Measurements from ENCODE around the gene KRTDAP. TPM values are rescaled to one million over a fixed set of nuclear protein-coding genes. Genes with fewer than 3 reads are reported as not detected.

KRTDAP gene
- total and polyA plus RNA-seq, 10 of the 15 experiments (the other 5 are each of a cell fraction or from before 2014, with no cell fraction given): 0.23 TPM; not detected in 9

- no peak for TF ChIP-seq ZNF274 (IDR thresholded peaks at IDR 0.05; ENCODE audit: insufficient read depth, insufficient read length)
Measured at GRCh38 chr19:35533822-35534392, 43.6 kb upstream of the KRTDAP start (continued).

DNA sequence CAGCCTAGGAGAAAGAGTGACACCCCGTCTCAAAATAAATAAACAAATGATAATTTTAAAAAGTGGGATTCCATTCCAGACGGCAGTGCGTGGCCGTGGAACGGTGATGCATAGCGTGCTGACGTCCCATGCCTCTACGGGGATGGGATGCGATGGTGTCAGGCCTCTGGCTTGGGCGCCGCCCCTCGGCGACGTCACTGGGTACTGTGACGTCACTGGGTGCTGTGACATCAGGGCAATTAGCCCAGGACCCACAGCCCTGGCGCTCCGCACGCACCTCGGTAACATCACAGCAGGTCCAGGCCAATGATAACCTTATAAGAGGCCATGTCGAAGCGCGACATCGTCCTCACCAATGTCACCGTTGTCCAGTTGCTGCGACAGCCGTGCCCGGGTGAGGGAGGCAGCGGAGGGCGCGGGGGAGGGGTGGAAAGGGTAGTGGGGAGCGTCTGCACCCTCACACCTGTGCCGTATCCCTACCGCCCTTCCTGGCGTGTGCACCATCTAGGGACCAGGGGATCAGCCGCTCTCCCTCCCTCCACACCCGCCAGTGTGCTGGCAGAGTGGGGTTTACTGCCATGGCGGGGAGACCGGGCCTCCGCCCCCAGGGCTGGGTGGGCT is 43.0 kb upstream of the KRTDAP start, which contains the start of gene GAPDHS:
Gene GAPDHS (plus strand): TSS at position 256 of the 621 bp plus-strand sequence. CDS start 72 bp downstream, at position 328.
- H3K4me3 ChIP-seq: no peak within 1 kb of the TSS
- peaks cover 0 to 11% of the 10 kb centered on the region in 2 experiments; a peak in 3 of 4 replicates for H3K27me3 ChIP-seq (replicated peaks in 1 of 2; ENCODE audit: control insufficient read depth in 2 of 2, insufficient read depth in 2 of 2, low read length in 1 of 2)
- peak within 1 kb of the TSS; percentile 4; the same call in 1 of the 2 replicates for H2AFZ ChIP-seq (ENCODE audit: control insufficient read depth, low read depth, low read length)
- ChIA-PET CTCF (no interaction called here), SMC1A (ENCODE audit: uncharacterized antibody, unreplicated experiment) (interaction anchor here (1.0 kb wide), 1 partner anchor 10 kb away, joined by 3 read pairs; no protein-coding TSS in a partner anchor), RAD21 (ENCODE audit: unreplicated experiment) (no interaction called here), POLR2A (no interaction called here)
- H3K9me3 ChIP-seq (replicated peaks; ENCODE audit: control insufficient read depth, insufficient read depth, low read length): no peaks in the 10 kb centered on the region
- TF ChIP-seq CBX5 (IDR thresholded peaks at IDR 0.05; ENCODE audit: low read depth) (no peak), SUZ12 (IDR thresholded peaks at IDR 0.05; ENCODE audit: unreplicated experiment) (no peak), ZNF592 (IDR thresholded peaks at IDR 0.05) (no peak), RFX5 (IDR thresholded peaks at IDR 0.05; ENCODE audit: low read depth, low read length) (no peak), NFIC (IDR thresholded peaks at IDR 0.05; ENCODE audit: low read depth, low read length) (no peak), CREB1 (IDR thresholded peaks at IDR 0.05; ENCODE audit: low read depth) (peak; percentile 52; the same call in 1 of the 2 replicates), CREM (IDR thresholded peaks at IDR 0.05; ENCODE audit: low read depth) (peak; percentile 46), HDAC6 (IDR thresholded peaks at IDR 0.05; ENCODE audit: unreplicated experiment) (no peak), MYC (IDR thresholded peaks at IDR 0.05; ENCODE audit: insufficient read depth, insufficient read length, insufficient replicate concordance, low read length, severe bottlenecking) (no peak)
- TF ChIP-seq, protein P1, sequence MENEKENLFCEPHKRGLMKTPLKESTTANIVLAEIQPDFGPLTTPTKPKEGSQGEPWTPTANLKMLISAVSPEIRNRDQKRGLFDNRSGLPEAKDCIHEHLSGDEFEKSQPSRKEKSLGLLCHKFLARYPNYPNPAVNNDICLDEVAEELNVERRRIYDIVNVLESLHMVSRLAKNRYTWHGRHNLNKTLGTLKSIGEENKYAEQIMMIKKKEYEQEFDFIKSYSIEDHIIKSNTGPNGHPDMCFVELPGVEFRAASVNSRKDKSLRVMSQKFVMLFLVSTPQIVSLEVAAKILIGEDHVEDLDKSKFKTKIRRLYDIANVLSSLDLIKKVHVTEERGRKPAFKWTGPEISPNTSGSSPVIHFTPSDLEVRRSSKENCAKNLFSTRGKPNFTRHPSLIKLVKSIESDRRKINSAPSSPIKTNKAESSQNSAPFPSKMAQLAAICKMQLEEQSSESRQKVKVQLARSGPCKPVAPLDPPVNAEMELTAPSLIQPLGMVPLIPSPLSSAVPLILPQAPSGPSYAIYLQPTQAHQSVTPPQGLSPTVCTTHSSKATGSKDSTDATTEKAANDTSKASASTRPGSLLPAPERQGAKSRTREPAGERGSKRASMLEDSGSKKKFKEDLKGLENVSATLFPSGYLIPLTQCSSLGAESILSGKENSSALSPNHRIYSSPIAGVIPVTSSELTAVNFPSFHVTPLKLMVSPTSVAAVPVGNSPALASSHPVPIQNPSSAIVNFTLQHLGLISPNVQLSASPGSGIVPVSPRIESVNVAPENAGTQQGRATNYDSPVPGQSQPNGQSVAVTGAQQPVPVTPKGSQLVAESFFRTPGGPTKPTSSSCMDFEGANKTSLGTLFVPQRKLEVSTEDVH (IDR thresholded peaks at IDR 0.05; ENCODE audit: low read depth, partially characterized antibody): no peak
- TF ChIP-seq, protein P2, sequence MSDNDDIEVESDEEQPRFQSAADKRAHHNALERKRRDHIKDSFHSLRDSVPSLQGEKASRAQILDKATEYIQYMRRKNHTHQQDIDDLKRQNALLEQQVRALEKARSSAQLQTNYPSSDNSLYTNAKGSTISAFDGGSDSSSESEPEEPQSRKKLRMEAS (IDR thresholded peaks at IDR 0.05; ENCODE audit: low read depth, low read length): no peak
- TF ChIP-seq, protein P3, sequence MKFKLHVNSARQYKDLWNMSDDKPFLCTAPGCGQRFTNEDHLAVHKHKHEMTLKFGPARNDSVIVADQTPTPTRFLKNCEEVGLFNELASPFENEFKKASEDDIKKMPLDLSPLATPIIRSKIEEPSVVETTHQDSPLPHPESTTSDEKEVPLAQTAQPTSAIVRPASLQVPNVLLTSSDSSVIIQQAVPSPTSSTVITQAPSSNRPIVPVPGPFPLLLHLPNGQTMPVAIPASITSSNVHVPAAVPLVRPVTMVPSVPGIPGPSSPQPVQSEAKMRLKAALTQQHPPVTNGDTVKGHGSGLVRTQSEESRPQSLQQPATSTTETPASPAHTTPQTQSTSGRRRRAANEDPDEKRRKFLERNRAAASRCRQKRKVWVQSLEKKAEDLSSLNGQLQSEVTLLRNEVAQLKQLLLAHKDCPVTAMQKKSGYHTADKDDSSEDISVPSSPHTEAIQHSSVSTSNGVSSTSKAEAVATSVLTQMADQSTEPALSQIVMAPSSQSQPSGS (IDR thresholded peaks at IDR 0.05; ENCODE audit: low read length): no peak
- H3K36me3 ChIP-seq (ENCODE audit: control insufficient read depth in 2 of 2, insufficient read depth in 2 of 2, low read length in 1 of 2): no peaks in the 10 kb centered on the region
- H3K4me1 ChIP-seq (ENCODE audit: control insufficient read depth, insufficient read depth, low read length): peaks cover 7% of the 10 kb centered on the region
- 0 out of 2 replicates have a peak within 1 kb of the TSS, but pooled peaks have one; percentile 25 for H3K4me2 ChIP-seq (ENCODE audit: control insufficient read depth, insufficient read depth)
- ATAC-seq (no peak), DNase-seq (ENCODE audit: low read depth, low spot score) (no peak), FAIRE-seq (no peak)
- H3K79me2 ChIP-seq (ENCODE audit: control insufficient read depth, insufficient read depth, low read length): no peaks in the 10 kb centered on the region
- H3K9ac ChIP-seq (ENCODE audit: control insufficient read depth, insufficient read depth, low read length): no peak within 1 kb of the TSS
- intact Hi-C loops (cut with micrococcal nuclease; ENCODE audit: unreplicated experiment) (no loop called here), in situ Hi-C loops (cut with MboI) (no loop called here)
- WGBS (ENCODE audit: insufficient coverage, insufficient replicate concordance, low lambda C conversion rate, missing lambda C conversion rate): 78% methylated on average over 36 of the region's 39 CpGs
- BruUV-seq (replicated peaks): no TSS peak
- no peak within 1 kb of the TSS for H3K27ac ChIP-seq (ENCODE audit: control insufficient read depth, insufficient read depth)
- no peaks in the 10 kb centered on the region for H4K20me1 ChIP-seq (ENCODE audit: control insufficient read depth, insufficient read depth)

All from GM12878 (cell line).